Thoracic aorta (tissue), 2 donors: ENCODE measurements around the gene SIRT7. TPM values are rescaled to one million over a fixed set of nuclear protein-coding genes. Genes with fewer than 3 reads are reported as not detected.

Experiments
- ATAC-seq: fragments of 150-250 bp; one replicate; pipeline ENCODE4 v1.8.0; 2017; ENCODE audit warnings: low read depth; ENCODE audit not compliant: insufficient number of reproducible peaks, low FRiP score
- DNase-seq: peaks from one replicate; pipeline ENCODE4 v3.0.0-alpha.2; 2020; ENCODE audit warnings: low spot score
- H3K27ac ChIP-seq, 2 donors: fragments of 200-600 bp; sonication (generic); 1 replicate in 1 of 2; 2 replicates in 1 of 2; pipeline ENCODE4 v1.5.1; 2016; ENCODE audit warnings: mild to moderate bottlenecking in 2 of 2, moderate library complexity in 2 of 2
- H3K27me3 ChIP-seq: fragments of 200-600 bp; sonication (generic); replicated peaks from 2 replicates; pipeline ENCODE4 v1.6.0; 2016; ENCODE audit warnings: mild to moderate bottlenecking; ENCODE audit not compliant: insufficient read depth
- H3K36me3 ChIP-seq: fragments of 200-600 bp; sonication (generic); one replicate; pipeline ENCODE4 v1.5.1; 2016
- H3K4me1 ChIP-seq, 2 donors: fragments of 200-600 bp; sonication (generic); 1 replicate in 1 of 2; 2 replicates in 1 of 2; pipeline versions ENCODE4 v1.5.1 to v1.6.0; 2016; ENCODE audit warnings: low read depth in 2 of 2, mild to moderate bottlenecking in 1 of 2; ENCODE audit not compliant: control insufficient read depth in 1 of 2
- H3K4me3 ChIP-seq: fragments of 200-600 bp; sonication (generic); 2 replicates; pipeline ENCODE4 v1.5.1; 2016; ENCODE audit warnings: mild to moderate bottlenecking
- H3K9me3 ChIP-seq: fragments of 200-600 bp; sonication (generic); 2 replicates; pipeline ENCODE4 v1.5.1; 2016
- total RNA-seq, 2 donors: library from RNA; depleted of rRNA; stranded (reverse); fragments of >200 nt; gene quantifications; one replicate each; pipeline versions ENCODE4 v1.1.0 to v1.2.3, GENCODE V29; 2016
- TF ChIP-seq, protein P1 (sequence below): fragments of 200-600 bp; sonication (generic); IDR thresholded peaks from one replicate; pipeline ENCODE4 v1.5.1; 2019; ENCODE audit warnings: antibody characterized with exemption

SIRT7 gene
- total RNA-seq, 2 donors from 2014 or later, result 15.8 to 41.3 TPM

DNA sequence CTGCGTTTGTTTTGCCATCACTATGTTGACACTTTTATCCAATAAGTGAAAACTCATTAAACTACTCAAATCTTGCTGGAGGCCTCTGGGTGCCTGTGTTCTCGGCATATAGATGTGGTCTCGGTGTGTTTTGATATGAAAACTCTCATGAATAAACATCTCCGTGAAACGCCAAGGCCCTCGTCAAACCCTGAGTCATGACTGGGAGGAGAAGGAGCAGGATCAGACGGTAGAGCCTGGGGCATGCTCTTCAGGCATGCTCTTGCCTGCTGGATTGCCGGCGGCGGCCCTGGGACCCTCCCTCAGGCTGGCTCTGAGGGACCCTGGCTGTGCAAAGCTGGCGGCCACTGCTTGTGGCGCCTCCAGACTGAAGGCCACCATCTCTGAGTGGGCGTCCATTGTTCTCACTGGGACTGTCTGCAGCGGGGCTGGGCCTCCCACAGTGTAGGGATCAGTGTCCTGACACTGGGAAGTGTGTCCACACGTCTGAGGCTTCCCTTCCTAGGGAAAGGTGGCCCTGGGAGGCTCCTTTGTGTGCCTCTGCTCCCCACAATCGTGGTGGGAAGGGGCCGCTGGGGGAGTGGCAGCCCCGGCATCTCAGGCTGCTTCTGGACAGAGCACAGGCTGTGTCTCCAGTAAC lies 17.7 kb downstream of the SIRT7 start:
- H3K27me3 ChIP-seq, result no peaks in the 10 kb centered on the region
- no peak for ATAC-seq
- no peaks in the 10 kb centered on the region for H3K9me3 ChIP-seq
- DNase-seq, result no peak
- peaks cover 41% of the 10 kb centered on the region for H3K36me3 ChIP-seq
- peaks cover 9 to 13% of the 10 kb centered on the region in 2 donors for H3K4me1 ChIP-seq
- H3K27ac ChIP-seq, result no peak overlapping the region
- no peak overlapping the region for H3K4me3 ChIP-seq
- TF ChIP-seq, protein P1, sequence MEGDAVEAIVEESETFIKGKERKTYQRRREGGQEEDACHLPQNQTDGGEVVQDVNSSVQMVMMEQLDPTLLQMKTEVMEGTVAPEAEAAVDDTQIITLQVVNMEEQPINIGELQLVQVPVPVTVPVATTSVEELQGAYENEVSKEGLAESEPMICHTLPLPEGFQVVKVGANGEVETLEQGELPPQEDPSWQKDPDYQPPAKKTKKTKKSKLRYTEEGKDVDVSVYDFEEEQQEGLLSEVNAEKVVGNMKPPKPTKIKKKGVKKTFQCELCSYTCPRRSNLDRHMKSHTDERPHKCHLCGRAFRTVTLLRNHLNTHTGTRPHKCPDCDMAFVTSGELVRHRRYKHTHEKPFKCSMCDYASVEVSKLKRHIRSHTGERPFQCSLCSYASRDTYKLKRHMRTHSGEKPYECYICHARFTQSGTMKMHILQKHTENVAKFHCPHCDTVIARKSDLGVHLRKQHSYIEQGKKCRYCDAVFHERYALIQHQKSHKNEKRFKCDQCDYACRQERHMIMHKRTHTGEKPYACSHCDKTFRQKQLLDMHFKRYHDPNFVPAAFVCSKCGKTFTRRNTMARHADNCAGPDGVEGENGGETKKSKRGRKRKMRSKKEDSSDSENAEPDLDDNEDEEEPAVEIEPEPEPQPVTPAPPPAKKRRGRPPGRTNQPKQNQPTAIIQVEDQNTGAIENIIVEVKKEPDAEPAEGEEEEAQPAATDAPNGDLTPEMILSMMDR, result no peak

DNA sequence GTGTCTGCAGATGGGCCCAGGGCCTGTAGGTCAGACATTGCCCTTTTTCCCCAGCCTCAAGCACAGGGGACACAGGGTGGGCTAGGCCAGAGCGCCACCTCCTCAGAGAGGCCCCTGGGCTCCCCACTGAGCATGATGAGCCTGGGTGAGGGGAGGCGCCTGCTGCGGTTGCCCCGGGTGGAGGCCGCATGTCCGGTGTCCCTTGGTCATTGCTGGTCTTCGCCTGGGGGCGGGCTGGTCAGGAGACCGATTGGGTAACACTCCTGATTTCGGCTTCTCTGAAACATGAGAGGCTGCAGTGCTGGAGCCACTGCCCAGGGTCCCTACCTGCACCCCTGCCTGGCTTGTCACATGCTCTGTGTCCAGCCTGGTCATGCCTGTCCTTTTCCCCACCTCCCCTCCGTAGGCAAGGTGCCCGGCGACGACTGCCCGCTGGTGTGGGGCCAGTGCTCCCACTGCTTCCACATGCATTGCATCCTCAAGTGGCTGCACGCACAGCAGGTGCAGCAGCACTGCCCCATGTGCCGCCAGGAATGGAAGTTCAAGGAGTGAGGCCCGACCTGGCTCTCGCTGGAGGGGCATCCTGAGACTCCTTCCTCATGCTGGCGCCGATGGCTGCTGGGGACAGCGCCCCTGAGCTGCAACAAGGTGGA lies 18.3 kb downstream of the SIRT7 start:
- Histone ChIP-seq H3K27me3 (no peaks in the 10 kb centered on the region), H3K4me3 (no peak overlapping the region), H3K4me1 (peaks cover 9 to 13% of the 10 kb centered on the region in 2 donors), H3K9me3 (no peaks in the 10 kb centered on the region), H3K36me3 (peaks cover 44% of the 10 kb centered on the region), H3K27ac (no peak overlapping the region)
- ATAC-seq, result no peak
- no peak for DNase-seq
- TF ChIP-seq, protein P1, result no peak

DNA sequence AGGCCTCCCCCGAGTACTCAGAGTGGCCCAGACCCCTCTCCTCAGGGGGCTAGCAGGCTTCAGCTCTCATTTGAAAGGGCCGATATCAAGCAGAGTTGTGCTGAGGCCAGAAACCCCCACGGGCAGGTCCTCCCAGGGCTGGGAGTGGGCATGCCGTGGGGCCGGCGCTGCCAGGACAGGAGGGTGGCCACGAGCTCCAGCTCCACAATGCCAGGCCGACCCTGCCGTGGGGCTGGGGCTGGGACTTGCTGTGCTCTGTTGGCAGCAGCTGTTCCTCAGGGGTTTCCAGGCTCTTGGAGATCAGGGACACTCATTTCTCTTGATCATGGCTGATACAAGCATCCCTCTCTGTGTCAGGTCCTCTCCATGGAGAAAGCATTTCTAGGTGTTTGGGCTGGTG lies 19.1 kb downstream of the SIRT7 start:
- DNase-seq, result no peak
- H3K4me1 ChIP-seq, result peaks cover 9 to 13% of the 10 kb centered on the region in 2 donors
- ATAC-seq, result no peak
- no peaks in the 10 kb centered on the region for H3K27me3 ChIP-seq
- H3K36me3 ChIP-seq, result peaks cover 44% of the 10 kb centered on the region
- no peak overlapping the region for H3K4me3 ChIP-seq
- TF ChIP-seq, protein P1, result no peak
- H3K9me3 ChIP-seq, result no peaks in the 10 kb centered on the region
- H3K27ac ChIP-seq, result no peak overlapping the region

DNA sequence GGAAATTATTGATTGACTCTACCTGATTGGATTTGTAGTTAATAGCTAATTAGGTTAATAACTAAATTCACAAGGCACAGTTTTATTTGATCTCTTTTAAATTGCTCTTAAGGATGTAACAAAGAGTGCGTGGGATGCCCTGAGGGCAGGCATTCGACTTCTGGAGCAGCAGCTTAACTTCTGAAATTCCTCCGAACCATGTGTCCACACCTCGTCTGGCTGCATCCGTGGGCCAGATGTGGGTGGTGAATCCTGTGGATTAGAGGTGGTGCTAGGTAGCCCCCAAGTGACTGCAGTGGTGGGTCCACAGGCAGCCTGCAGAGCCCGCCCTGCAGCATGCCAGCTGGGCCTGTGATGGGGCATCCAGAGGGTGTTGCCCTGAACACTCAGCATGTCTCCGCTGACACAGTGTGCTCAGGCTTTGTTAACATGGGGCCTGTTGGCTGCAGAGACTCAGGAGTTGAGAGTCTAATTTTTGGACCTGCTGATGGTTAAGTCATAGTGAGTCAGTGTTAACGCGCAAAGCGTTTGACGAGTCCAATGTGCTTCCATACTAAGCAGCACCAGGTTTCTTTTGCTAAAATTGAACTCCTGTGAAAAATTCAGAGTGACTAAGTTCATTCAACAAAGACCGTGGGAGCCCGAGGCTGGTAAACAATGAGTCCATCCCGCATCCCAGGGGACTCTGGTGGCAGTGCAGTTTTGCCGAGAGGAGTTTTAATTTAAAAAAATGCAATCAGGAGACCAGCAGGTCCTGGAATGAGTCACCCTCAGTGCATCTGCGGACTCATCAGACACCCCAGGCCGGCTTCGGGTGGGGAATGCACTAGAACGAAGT lies 19.7 kb downstream of the SIRT7 start:
- H3K36me3 ChIP-seq, result peaks cover 44% of the 10 kb centered on the region
- no peak overlapping the region for H3K27ac ChIP-seq
- H3K27me3 ChIP-seq, result no peaks in the 10 kb centered on the region
- no peak for DNase-seq
- TF ChIP-seq, protein P1, result no peak
- H3K4me3 ChIP-seq, result no peak overlapping the region
- peaks cover 9 to 13% of the 10 kb centered on the region in 2 donors for H3K4me1 ChIP-seq
- ATAC-seq, result no peak
- H3K9me3 ChIP-seq, result no peaks in the 10 kb centered on the region

DNA sequence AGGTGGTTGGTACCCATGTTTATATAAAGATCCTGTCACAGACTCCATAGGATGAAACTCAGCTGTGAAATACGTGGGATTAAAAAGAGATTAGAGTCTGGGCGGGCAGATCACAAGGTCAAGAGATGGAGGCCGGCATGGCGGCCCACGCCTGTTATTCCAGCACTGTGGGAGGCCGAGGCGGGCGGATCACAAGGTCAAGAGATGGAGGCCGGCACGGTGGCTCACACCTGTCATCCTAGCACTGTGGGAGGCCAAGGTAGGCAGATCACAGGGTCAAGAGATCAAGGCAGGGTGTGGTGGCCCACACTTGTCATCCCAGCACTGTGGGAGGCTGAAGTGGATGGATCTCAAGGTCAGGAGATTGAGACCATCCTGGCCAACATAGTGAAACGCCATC lies 22.6 kb downstream of the SIRT7 start:
- TF ChIP-seq, protein P1, result no peak
- H3K4me3 ChIP-seq, result no peak overlapping the region

More for the DNA sequence above, 22.6 kb downstream of the SIRT7 start:
- DNase-seq, result no peak
- Histone ChIP-seq H3K27ac (no peak overlapping the region), H3K27me3 (no peaks in the 10 kb centered on the region), H3K4me1 (peaks cover 5 to 14% of the 10 kb centered on the region in 2 donors), H3K9me3 (no peaks in the 10 kb centered on the region), H3K36me3 (peaks cover 43% of the 10 kb centered on the region)
- ATAC-seq, result no peak
